ENCODE results near the gene SAFB.

The SAFB gene

DNA sequence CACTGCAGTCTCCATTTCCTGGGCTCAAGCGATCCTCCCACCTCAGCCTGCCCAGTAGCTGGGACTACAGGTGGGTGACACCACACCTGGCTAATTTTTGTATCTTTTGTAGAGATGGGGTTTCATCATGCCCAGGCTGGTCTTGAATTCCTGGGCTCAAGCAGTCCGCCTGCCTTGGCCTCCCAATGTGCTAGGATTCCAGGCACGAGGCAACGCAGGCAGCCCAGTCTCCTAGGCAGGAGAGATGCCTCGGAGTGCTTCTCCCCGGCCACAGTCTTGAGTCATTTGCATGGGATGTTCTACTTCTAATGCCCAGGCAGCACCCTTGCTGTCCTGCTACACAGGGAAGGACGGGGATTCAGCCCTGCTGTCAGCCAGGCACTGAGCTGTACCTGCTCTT is 48.7 kb downstream of the SAFB start:
- DNase-seq: no peak

DNA sequence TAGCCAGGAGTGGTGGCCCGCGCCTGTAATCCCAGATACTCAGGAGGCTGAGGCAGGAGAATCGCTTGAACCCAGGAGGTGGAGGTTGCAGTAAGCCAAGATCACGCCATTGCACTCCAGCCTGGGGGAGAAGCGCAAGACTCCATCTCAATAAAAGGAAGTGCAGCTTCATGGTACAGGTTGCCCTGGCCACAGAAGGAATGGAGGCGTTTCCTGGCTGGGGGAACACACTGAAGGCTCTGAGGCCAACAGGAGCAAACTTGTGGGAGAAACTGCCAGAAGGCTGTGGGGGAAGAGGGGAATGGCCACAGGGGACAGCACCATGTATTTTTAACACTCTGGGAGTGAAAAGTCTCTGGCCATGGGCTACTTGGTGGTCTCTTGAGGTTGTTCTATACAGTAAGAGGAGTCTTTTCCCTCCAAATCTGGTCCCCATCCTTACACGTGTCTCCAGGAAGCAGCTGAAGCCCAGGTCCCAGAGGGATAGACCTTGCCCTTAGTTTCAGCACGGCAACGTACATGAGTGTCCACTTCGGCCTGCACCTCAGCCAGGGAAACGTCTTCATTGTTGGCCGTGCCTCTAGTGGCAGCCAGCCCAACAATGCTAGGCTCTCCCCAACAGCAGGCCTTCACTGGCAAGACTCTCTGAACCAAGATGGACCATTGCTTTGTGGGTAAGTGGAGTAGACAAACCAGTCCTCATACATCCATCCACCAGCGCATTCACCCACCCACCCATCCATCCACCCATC is 50.0 kb downstream of the SAFB start:
- DNase-seq: no peak

- DNase-seq: no peak
These were observed 50.9 kb downstream of the SAFB start for GRCh38 chr19:5673752-5674151.

- no peak for DNase-seq
These were observed 51.8 kb downstream of the SAFB start for GRCh38 chr19:5674714-5675113.

DNA sequence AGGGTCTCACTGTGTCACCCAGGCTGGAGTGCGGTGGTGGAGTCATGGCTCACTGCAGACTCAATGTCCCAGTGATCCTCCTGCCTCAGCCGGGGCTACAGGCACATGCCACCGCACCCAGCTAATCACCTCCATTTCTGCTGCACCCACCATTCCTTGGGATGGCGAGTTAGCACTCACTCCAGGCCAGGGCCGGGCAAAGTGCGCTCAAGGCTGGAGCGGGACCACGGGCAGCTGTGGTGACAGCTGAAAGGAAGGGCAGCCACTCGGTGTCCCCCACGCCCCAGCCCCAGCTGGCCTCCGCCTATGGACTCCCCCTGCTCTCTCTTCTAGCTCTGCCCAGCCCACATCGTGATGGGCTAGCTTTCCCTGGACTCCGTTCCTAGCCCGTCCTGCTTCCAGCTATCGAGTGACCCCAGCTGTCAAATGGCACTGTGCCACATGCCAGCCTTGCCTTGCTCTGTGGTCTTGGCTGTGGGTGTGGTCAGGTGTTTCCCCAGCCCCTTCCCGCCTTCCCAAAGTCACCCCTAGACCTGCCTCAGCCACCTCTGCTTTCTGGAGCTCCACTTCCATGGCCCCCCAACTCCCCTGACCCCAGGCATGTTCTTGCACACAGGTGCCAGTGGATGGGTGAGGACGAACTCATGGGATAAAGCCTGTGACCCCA is 53.4 kb downstream of the SAFB start:
- DNase-seq: no peak

DNA sequence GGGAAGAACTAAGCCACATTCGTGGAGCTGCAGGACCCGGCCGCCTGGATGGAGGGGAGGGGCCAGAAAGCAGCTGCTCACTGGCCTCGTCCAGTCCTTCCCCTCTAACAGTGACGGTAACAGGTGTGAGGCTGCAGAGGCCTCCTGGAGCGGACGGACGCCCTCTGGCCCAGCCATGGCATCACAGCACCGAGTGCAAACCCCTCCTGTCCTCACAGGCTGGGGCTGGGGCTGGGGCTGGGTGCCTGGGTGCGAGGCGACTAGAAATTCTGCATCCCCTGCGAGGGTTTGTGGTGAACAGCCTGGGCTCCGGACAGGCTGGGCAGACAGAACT is 53.9 kb downstream of the SAFB start:
- DNase-seq: no peak

DNA sequence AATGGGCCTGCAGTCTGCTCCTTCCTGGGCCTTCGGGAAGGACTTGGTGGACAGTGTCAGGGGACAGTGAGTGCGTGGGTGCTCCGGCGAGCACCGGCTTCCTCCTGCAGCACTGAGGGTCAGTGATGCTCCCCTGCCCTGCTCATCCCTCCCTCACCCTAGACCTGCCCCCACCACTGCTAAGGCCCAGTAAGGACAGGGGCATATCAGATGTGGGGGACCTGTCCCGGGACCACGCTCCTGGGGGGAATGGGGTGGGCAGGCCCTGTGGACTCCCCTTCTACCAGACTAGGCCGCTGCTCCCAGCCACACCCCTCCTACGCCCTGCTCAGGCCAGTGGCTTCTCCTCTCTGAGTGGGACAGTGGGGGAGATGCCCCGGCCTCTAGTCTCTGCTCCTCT is 54.3 kb downstream of the SAFB start:
- no peak for DNase-seq

DNA sequence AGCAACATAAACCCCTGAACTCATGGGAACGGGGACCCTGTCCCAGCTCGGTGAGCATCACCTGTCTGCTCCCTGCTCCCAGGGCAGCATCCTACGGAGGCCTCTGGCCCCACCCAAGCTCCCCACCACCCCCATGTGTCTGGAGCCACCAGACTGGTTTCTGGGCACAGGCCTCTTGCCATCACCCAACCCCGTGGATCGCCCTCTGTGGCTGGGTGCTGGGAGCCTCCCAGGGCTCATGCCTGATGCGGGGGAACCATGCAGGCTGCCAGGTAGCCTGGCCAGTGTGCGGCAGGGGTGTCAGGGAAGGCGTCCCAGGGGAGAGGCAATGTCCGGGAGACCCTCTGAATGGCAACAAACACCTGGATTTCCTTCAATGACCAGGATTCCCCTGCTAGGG is 54.7 kb downstream of the SAFB start:
- no peak for DNase-seq

DNA sequence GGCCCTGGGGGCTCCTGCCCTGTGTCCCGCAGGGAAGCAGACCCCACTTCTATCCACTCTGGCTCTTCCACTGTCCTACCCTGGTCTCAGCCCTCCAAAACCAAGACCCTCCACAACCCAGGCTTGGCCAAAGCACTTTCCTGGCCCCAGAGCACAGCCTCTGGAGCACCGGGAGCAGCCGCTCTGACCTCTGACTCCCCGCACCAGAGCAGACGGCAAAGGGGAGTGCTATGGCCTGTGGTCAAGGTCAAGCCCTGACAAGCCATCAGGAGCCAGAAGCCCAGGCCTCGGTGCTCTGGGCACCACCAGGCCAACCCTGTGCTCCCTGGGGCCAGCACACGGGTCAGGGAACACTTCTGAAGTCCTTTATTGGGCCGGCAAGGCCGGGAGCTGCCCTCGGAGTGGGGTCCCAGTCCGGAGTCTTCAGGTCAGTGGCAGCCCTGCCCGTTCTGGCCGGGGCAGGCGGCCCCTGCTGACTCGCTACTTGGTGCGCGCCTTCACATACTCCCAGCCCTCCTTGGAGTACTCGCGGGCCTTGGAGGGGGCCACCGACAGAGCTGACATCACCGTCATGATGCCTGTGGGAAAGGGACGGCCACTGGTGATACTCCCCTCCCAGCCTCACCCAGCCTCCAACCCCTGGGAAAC is 55.3 kb downstream of the SAFB start:
- no peak for DNase-seq

- DNase-seq: no peak
These were observed 56.6 kb downstream of the SAFB start for GRCh38 chr19:5679289-5680083.

DNA sequence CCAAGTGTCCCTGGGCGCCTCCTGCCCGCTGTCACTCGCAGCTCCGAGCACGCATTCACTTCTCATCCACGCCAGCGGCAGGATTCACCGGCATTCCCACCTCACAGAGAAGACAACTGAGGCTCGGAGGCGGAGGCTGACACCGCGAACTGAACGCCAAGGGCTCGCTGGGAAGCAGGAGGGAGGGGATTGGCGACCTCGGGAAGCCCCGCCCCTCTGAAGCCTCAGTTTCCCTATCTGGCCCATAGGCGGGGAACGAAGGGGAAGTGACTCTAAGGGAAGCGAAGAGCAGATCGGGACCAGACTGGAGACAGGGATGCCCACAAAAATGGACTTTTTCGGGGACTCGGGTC is 57.2 kb downstream of the SAFB start:
- DNase-seq: no peak

DNA sequence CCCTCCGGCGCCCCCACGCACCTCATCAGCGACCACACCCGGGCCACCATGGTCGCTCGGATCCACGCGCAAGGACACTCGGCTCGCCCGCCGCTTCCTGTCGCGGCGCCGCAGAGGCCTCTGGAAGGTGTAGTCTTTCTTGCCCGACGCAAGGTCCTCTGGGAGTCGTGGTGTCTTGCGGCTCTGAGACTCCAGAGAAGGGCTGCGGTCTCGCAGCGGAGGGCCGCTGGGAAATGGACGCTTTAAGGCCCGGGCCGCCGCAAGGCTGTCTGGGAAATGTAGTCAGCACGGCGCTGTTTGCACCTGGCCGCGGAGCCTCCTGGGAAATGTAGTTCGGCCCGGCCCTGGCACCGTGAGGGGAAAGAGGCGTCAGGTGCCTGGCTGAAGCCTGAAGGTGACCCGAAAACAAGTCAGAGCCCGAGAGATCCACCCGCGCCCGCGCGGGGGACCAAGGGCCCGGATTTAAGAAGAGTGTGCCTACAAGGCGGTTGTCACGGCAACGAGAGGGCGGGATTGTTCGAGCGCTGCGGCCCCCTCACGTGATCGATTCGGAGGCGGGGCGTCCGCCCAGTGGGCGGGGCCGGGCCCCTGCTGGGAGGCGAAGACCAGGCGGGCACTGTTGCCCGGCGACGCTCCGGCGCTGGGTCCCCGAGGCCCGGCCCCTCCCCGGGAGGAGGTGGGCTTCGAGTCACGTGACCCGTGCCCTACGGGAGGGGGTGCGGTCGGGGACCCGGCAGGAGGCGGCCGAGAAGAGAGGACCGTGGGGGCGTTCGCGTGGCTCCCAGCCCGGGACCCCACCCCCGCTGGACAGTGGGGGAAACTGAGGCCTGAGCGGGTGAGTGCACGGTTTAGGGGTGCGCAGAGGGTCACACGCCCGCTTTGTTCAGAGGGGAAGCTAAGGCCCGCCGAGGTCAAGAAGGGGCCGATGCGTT is 57.8 kb downstream of the SAFB start, which contains the start of the genes HSD11B1L and MICOS13:
Gene HSD11B1L (plus strand): TSS at position 591 of the 932 bp plus-strand sequence. CDS start 3,806 bp downstream, outside the sequence.
Gene MICOS13 (minus strand): TSS at position 80 of the 932 bp plus-strand sequence. CDS start 30 bp downstream, at position 50.
- DNase-seq: peak; percentile 99

- no peak for DNase-seq
These were observed 58.7 kb downstream of the SAFB start for GRCh38 chr19:5681391-5682106.

- DNase-seq: no peak
These were observed 59.2 kb downstream of the SAFB start for GRCh38 chr19:5682107-5682482.

DNA sequence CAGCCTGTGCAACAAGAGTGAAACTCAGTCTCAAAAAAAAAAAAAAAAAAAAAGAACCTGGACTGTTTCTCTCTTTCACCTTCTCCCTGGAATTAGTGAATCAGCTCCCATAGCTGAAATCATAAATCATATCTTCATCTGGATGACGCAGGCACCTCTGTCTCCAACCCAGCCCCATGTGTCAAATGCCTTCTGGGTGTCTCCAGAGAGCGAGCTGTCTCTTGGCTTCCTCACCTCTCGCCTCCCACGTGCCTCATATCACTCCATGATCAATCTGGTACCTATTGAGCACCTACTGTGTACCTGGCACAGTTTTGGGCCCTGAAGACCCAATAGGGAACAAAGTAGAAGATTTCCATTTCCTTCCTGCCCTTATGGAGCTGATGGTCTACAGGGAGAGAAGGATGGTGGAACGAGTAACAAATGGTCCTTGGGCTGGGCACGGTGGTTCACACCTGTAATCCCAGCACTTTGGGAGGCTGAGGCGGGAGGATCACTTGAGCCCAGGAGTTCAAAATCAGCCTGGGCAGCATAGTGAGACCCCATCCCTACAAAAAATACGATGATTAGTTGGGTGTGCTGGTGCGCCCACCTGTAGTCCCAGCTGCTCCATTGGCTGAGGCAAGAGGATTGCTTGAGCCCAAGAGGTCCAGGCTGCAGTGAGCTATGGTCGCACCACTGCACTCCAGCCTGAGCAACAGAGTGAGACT is 60.4 kb downstream of the SAFB start:
- no peak for DNase-seq

- no peak for DNase-seq
These were observed 62.0 kb downstream of the SAFB start for GRCh38 chr19:5684694-5685430.

DNA sequence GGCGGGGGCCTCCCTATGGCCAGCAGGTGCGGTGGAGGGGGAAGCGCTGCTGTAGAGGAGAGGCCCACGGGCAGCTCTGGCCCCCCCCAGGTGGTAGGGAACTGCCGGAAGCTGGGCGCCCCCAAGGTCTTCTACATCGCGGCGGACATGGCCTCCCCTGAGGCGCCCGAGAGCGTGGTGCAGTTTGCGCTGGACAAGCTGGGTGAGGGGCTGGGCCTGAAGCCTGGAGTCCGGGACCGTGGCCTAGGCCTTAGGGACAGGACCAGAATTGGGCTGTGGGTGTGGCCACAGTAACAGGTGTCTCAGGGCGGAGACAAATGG is 63.4 kb downstream of the SAFB start:
- no peak for DNase-seq

DNA sequence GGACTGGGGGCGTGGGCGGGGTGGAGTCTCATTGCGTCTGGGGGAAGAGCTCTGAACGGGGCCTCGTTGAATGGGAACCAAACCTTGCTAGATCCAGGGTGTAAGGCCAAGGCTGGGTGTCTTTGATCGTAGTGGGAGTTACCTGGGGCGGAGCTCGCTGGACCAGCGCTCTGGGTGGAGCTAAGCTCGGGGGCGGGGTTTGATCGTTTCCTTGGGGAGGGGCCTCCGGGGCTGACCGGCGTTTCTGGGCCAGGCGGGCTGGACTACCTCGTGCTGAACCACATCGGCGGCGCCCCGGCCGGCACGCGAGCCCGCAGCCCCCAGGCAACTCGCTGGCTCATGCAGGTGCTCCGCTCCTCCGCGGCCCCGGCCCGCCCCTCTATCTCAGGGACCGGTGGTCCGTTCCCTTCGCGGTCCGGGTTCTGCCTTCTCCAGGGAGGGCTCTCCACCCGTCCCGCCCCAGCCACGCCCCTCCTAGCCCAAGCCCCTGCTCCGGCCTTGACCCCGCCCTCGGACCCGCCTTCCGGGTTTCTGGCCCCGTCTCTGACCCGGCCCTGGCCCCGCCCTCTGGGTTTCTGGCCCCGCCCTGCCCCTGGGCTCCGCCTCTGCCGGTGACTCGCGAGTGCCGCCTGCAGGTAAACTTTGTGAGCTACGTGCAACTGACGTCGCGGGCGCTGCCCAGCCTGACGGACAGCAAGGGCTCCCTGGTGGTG is 63.9 kb downstream of the SAFB start:
- peak; percentile 96 for DNase-seq

DNA sequence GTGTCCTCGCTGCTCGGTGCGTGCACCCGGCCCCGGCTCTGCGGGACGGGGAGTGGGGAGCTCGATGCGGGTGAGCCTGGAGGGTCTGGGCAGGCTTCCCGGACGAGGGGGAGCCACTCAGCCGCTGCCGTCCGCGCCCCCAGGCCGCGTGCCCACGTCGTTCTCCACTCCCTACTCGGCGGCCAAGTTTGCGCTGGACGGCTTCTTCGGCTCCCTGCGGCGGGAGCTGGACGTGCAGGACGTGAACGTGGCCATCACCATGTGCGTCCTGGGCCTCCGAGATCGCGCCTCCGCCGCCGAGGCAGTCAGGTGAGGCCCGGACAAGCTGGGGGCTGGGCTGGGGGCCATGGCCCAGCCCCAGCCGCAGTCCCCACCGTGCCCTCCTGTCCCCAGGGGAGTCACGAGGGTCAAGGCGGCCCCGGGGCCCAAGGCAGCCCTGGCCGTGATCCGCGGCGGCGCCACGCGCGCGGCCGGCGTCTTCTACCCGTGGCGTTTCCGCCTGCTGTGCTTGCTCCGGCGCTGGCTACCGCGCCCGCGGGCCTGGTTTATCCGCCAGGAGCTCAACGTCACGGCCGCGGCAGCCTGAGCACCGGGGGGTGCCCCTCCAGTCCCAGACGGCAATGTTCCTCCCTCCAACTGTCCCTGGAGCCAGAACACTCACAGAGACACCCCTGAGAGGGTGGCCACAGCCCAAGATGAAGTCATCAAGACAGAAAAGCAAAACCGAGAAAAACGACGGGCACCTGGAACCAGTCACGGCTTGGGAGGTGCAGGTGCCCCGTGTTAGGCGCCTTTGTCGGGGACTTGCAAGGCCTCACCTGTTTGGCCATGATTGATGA is 64.7 kb downstream of the SAFB start:
- no peak for DNase-seq
